Measurements from ENCODE around the gene ANGPTL2.

The ANGPTL2 gene

DNA sequence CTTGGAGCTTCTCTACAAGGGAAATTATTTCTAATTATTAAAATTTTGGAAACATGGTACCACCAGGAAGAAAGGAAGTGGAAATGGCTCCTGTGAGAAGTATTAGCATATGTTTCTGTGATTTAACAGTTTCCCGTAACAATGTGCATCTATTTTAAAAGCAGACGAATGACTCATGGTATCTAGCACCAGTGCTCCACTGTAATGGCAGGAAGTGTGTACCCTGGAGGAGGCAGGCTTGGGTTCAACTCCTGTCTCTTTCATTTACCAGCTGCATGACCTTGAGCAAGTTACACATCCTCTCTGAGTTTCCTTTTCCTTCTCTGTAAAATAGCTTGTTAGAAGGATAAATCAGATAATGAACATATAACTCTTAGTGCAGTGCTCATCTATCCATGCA lies 41.0 kb upstream of the ANGPTL2 start:
- peak; percentile 33; the same call in 1 of the 2 replicates for TF ChIP-seq POLR2AphosphoS5 (IDR thresholded peaks at IDR 0.05; ENCODE audit: low read depth, low read length)
- TF ChIP-seq, protein P1, sequence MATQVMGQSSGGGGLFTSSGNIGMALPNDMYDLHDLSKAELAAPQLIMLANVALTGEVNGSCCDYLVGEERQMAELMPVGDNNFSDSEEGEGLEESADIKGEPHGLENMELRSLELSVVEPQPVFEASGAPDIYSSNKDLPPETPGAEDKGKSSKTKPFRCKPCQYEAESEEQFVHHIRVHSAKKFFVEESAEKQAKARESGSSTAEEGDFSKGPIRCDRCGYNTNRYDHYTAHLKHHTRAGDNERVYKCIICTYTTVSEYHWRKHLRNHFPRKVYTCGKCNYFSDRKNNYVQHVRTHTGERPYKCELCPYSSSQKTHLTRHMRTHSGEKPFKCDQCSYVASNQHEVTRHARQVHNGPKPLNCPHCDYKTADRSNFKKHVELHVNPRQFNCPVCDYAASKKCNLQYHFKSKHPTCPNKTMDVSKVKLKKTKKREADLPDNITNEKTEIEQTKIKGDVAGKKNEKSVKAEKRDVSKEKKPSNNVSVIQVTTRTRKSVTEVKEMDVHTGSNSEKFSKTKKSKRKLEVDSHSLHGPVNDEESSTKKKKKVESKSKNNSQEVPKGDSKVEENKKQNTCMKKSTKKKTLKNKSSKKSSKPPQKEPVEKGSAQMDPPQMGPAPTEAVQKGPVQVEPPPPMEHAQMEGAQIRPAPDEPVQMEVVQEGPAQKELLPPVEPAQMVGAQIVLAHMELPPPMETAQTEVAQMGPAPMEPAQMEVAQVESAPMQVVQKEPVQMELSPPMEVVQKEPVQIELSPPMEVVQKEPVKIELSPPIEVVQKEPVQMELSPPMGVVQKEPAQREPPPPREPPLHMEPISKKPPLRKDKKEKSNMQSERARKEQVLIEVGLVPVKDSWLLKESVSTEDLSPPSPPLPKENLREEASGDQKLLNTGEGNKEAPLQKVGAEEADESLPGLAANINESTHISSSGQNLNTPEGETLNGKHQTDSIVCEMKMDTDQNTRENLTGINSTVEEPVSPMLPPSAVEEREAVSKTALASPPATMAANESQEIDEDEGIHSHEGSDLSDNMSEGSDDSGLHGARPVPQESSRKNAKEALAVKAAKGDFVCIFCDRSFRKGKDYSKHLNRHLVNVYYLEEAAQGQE (IDR thresholded peaks at IDR 0.05; ENCODE audit: insufficient read depth in 1 of 2, low read depth in 2 of 2, low read length in 2 of 2), result 0 out of 4 replicates have a peak, but pooled peaks of 1 of the 2 experiments have one; percentile 18
- TF ChIP-seq SIN3A (IDR thresholded peaks at IDR 0.05; ENCODE audit: borderline replicate concordance, insufficient read depth, low read length), result no peak
- no peak for TF ChIP-seq FOXP2 (optimal IDR thresholded peaks at IDR 0.05; ENCODE audit: borderline replicate concordance, extremely low read depth, extremely low read length, insufficient read depth)

DNA sequence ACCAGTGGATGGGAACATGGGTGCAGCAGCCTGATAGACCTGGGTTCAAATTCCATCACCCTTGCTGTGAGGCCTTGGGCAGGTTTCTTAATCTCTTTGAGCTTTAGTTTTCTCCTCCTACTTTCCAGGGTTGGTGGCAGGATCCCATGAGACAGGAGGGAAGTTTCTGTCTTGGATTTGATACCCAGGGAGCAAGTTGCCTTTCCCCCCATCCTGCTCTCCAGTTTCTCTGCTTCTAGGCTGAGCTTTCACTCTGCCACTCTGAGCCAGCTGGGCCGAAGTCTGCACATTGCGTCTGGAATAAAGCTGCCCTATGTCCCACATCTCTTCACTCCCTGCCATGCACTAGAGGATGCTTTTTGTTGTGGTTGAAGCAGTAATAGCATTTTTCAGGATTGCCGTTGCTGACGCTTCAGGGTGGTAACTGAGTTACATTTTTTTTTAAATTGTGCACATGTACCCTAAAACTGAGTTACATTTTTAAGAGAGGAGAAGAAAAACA lies 40.5 kb upstream of the ANGPTL2 start:
- TF ChIP-seq FOXP2 (optimal IDR thresholded peaks at IDR 0.05; ENCODE audit: borderline replicate concordance, extremely low read depth, extremely low read length, insufficient read depth), result no peak
- TF ChIP-seq, protein P1 (IDR thresholded peaks at IDR 0.05; ENCODE audit: insufficient read depth in 1 of 2, low read depth in 2 of 2, low read length in 2 of 2), result no peak
- no peak for TF ChIP-seq SIN3A (IDR thresholded peaks at IDR 0.05; ENCODE audit: borderline replicate concordance, insufficient read depth, low read length)
- no peak for TF ChIP-seq TAF1 (IDR thresholded peaks at IDR 0.05; ENCODE audit: borderline replicate concordance, insufficient read depth, low read length)
- no peak for TF ChIP-seq POLR2AphosphoS5 (IDR thresholded peaks at IDR 0.05; ENCODE audit: low read depth, low read length)

GRCh38 chr9:127162046-127162863 lies 39.8 kb upstream of the ANGPTL2 start:
- TF ChIP-seq TAF1 (IDR thresholded peaks at IDR 0.05; ENCODE audit: borderline replicate concordance, insufficient read depth, low read length), result no peak
- TF ChIP-seq POLR2AphosphoS5 (IDR thresholded peaks at IDR 0.05; ENCODE audit: low read depth, low read length), result no peak
- TF ChIP-seq, protein P1 (IDR thresholded peaks at IDR 0.05; ENCODE audit: insufficient read depth in 1 of 2, low read depth in 2 of 2, low read length in 2 of 2), result no peak
- no peak for TF ChIP-seq FOXP2 (optimal IDR thresholded peaks at IDR 0.05; ENCODE audit: borderline replicate concordance, extremely low read depth, extremely low read length, insufficient read depth)
- no peak for TF ChIP-seq SIN3A (IDR thresholded peaks at IDR 0.05; ENCODE audit: borderline replicate concordance, insufficient read depth, low read length)

DNA sequence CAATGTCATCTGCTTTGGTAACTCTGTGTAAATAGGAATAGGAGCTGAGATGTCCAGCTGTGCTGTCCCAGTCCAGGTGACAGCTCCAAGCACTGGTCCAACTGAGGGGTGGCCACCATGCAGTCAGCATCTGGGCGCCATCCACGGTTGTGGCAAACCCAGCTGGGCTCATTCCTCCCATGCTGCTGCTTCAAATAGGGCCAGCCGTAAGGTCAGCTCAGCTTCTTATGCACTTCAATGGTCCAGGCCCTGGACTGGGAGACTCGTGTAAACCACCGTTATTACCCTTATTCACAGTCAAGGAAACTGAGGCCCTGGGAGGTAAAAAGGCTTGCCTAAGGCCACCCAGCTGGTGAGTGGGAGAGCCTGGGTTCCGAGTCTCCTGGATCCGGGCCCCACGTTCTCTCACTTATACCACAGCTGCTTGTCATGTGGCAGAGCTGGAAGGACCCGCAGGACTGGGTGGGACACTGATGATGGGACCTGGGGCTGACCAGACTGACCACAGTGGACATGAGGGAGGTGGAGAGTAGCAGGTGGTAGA lies 38.7 kb upstream of the ANGPTL2 start:
- no peak for TF ChIP-seq SIN3A (IDR thresholded peaks at IDR 0.05; ENCODE audit: borderline replicate concordance, insufficient read depth, low read length)
- TF ChIP-seq POLR2AphosphoS5 (IDR thresholded peaks at IDR 0.05; ENCODE audit: low read depth, low read length), result no peak
- TF ChIP-seq, protein P1 (IDR thresholded peaks at IDR 0.05; ENCODE audit: insufficient read depth in 1 of 2, low read depth in 2 of 2, low read length in 2 of 2), result no peak
- TF ChIP-seq FOXP2 (optimal IDR thresholded peaks at IDR 0.05; ENCODE audit: borderline replicate concordance, extremely low read depth, extremely low read length, insufficient read depth), result no peak

All from PFSK-1 (cell line).